ENCODE results near the gene ANKS1B.

The ANKS1B gene

DNA sequence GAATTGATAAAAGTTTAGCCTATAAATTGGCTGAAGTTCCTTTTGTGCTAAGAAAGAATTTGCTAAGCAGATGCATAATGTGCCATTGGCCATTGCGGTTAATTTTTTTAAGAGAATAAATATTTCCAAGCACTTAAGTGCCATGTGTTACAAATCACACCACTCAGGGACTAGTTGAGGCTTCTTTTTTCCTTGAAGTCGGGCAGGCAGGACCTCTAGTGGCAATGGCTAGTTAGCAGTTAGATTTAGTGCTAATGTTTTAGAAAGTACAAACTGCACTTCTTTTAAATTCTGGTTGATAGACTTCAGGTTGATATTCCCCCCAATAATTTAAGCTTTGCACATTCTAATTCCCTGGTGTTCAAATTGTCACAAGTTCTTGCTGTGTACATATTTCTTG is 1045.4 kb downstream of the ANKS1B start:
- DNase-seq (ENCODE audit: low spot score) = no peak

DNA sequence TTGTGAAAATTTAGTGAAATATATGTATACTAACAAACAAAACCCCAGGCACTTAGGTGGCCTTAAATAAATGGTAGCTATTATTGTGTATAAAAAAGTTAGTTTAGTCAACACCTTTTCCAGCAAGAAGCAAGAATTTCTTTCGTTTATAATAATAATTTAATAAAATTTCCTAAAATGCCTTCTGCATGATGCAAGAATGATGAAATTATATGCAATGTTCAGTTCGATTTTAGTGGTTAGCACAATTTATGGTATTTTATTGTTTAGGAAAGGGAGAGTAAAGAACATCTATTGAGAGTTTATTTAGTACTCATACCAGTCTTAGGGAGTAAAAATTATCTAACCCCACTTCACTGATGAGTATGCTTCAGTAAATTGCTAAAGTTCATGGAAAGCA is 1048.9 kb downstream of the ANKS1B start:
- DNase-seq (ENCODE audit: low spot score) = no peak

GRCh38 chr12:98922871-98923270 is 1061.9 kb downstream of the ANKS1B start:
- DNase-seq (ENCODE audit: low spot score) = no peak

DNA sequence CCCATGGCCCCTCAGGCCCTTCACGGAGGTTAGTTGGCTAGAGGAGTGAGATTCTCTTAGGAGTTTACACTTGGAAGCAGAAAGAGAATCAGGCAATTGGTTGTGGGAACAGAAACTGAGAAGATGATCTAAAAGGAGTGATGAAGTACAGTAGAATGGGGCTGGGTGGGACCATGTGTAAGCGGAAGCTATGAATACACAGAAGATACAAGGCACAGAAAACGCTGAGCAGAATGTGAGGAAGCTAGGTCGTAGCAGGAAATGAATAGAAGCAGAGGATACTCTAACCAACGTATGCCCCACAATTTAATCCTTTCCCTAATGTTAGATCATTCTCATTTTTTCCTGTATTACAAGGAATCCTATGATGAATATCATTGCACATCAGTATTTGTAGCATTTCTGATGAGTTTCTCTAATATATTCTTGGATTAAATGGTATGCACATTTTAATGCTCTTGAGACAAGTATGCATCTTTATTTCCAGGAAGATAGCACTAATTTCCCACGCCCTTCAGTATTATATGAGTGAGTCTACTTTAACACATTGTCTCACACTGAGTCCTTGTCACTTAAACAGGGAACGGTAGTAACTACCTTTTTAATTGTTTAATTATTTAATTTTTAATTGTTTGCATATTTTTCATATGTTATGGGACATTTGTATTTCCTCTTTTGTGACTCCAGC is 1066.4 kb downstream of the ANKS1B start:
- DNase-seq (ENCODE audit: low spot score) = no peak

GRCh38 chr12:98916106-98916505 is 1068.6 kb downstream of the ANKS1B start:
- no peak for DNase-seq (ENCODE audit: low spot score)

- DNase-seq (ENCODE audit: low spot score) = no peak
Observed at GRCh38 chr12:98912401-98912974, 1072.2 kb downstream of the ANKS1B start.

DNA sequence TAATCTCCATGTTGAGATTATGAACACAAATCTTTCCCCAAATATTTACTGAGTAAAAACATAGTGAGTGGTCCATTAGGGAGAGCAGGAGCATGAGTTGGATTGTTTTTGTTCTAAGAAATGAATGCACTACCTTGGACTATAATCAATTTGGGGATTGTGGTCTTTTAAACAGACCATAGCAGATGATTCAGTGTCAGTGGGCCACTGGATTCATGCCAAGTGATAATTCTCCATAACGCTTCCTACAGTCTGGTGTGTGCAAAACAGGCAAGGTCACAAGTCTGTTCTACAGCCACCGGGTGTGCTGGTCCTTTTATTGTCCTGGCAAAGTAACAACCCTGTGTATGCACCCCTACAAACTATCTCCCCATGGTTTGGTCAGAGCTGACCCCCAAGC is 1073.3 kb downstream of the ANKS1B start:
- no peak for DNase-seq (ENCODE audit: low spot score)

- no peak for DNase-seq (ENCODE audit: low spot score)
Observed at GRCh38 chr12:98909746-98910145, 1075.0 kb downstream of the ANKS1B start.

DNA sequence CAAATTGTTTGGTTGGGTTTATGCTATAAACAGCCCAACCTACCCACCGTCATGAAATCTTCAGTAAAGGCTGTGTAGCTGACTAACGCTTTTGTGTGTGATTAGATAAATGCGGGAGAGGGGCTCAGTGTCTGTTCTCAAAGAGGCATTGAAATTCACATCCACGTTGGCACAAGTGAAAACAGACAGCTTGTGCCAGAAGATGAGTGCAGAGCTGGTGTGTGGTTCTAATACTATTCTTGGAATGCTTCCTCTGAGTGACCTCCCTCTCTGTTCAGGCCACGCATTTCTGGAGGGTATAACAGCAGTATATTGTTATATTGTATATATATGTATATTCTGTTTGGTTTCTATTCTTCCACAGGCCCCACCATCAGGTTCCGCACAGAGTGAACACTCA is 1075.9 kb downstream of the ANKS1B start:
- no peak for DNase-seq (ENCODE audit: low spot score)

GRCh38 chr12:98903875-98904274 is 1080.9 kb downstream of the ANKS1B start:
- DNase-seq (ENCODE audit: low spot score) = no peak

DNA sequence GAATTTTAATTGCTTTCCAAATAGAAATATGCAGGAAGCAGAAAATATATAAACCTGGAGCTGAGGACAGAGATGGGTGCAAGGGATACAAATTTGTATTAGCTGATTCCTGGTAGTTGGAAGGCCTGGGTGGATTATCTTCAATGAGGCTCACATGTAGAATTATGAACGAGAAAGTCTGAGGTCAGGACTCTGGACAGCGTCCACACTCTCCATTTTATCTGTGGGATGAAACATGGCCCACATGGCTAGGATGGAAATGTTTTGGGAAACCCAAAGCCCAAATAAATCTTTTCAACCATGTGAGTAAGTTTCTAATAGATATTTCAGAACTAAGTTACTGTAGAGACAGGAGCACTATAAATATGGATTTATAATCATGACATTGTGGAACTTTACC is 1083.5 kb downstream of the ANKS1B start:
- DNase-seq (ENCODE audit: low spot score) = no peak

- no peak for DNase-seq (ENCODE audit: low spot score)
Observed at GRCh38 chr12:98896938-98897337, 1087.8 kb downstream of the ANKS1B start.

GRCh38 chr12:98895086-98895651 is 1089.6 kb downstream of the ANKS1B start:
- DNase-seq (ENCODE audit: low spot score) = no peak

DNA sequence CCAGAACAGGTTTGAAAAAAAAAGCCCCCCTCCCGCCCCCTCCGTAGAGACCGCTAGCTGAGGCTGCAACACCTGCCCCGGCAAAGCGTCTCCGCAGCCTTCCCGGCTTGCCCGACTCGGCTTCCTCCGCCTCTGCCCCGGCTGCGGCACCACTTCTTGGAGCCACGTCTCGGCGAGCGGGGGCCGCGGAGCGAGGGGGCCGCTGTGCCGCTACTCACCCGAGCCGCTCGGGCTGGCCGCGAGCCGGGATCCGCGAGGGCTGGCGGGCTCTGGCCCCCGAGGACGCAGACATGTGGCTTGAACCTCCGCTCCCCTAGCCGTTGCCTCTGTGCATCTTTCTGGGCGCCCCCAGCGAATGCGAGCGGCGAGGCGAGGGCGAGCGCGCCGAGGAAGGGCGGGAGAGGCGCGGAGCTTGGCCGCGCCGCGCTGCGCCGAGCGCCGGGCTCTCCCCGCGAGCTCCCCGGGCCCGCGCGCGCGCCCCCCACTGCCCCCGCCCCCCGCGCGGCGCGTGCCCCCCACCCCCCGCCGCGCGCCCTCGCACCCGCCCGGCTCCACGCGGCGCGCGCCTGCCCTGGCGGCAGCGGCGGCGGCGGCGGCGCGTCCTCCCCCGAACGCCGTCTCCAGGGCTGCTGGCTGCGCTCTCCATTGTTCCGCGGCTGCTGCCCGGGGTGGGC is 1090.2 kb downstream of the ANKS1B start:
- DNase-seq (ENCODE audit: low spot score) = no peak

DNA sequence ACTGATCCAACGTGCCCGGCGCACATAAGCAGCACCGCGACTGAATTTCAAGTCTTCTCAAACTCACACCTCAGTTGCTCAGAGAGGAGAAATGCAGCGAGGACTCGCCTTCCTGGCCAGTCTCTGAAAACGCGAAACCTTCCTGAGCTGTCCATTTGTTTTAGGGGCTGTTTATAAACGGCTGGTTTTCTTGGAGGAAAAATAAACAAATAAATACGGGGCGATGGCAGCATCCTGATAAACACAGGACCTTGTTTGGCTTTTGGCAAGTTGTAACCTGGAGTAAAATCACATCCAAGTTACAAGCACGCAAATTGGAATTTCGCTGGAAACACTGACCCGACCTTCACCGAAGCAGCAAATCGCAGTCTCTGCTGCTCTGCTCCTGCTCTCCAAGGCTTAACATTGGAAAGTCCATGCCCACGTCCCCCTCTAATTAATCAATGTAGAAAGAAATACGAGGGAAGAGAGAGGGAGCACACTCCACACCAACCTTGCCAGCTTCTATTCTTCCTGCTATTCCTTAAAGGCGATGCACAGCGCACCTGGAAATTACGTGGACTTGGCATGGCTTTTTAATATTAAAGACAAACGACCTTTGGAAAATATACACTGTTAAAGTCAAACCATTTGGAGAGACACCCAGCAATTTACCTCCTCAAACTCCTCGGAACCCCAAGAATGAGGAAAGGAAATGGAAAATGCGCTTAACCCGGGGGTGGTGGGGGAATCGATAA is 1090.9 kb downstream of the ANKS1B start:
- no peak for DNase-seq (ENCODE audit: low spot score)

DNA sequence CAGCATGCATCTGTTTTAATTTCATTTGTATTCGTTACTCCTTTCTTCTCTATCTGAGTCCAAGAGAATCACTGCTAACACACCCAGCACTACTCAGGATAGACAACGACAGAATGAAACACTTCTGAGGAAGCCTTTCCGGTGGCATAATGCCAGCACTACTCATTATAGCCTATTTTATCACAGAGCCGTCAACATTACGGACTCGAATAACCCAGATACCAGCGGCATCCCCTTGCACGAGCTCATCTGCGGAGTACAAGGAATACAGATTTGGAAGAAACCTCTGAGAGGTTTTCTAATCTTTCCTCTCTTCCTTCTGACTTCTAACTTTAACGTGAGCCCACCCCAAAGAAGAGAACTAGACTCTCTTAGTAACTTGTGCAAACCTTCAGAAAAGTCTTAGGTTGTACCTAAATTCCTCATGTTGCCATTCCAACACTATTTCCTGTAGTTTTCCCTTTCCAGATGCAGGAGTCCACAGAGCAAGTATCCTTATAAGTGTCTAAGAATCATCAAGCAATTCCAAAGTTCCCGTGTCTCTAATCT is 1091.5 kb downstream of the ANKS1B start:
- DNase-seq (ENCODE audit: low spot score) = no peak

DNA sequence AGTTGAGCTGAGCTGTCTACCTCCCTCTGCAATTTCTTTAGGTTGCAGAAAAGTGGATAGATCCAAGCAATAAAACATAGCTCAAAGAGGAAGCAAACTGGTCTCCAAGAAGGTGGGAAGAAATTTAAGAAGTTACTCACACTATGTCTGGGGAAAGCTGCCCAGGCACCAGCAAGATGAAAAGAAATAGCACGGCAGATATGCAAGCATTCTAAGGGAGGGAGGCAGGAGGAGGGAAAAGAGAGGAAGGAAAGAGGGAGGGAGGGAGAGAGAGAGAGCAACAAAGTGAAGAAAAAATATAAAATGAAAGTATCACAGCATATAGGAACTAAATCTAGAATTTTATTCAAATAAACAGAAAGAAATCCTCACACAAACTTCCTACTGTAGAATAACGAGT is 1099.0 kb downstream of the ANKS1B start:
- no peak for DNase-seq (ENCODE audit: low spot score)

DNA sequence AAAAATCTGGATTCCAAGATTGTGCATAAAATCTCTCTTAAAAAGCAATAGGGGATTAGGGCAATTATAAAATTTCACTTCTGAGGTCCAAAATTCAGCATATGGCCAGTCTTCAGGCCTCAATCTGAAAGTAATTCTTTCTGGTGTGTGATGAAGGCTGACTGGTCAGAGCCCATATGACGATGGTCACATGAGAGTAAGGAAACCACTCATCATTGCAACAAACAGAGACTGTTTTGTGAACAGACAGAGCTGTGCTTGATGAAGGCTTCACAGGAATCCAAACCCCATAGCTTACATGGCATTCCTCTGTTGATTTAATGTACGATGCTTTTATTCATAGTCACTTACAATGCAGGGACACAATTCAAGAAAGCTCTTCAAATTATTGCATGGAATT is 1101.5 kb downstream of the ANKS1B start:
- no peak for DNase-seq (ENCODE audit: low spot score)

GRCh38 chr12:98882526-98882925 is 1102.2 kb downstream of the ANKS1B start:
- DNase-seq (ENCODE audit: low spot score) = no peak

- no peak for DNase-seq (ENCODE audit: low spot score)
Observed at GRCh38 chr12:98873776-98874175, 1111.0 kb downstream of the ANKS1B start.

- DNase-seq (ENCODE audit: low spot score) = no peak
Observed at GRCh38 chr12:98870504-98870903, 1114.2 kb downstream of the ANKS1B start.

DNA sequence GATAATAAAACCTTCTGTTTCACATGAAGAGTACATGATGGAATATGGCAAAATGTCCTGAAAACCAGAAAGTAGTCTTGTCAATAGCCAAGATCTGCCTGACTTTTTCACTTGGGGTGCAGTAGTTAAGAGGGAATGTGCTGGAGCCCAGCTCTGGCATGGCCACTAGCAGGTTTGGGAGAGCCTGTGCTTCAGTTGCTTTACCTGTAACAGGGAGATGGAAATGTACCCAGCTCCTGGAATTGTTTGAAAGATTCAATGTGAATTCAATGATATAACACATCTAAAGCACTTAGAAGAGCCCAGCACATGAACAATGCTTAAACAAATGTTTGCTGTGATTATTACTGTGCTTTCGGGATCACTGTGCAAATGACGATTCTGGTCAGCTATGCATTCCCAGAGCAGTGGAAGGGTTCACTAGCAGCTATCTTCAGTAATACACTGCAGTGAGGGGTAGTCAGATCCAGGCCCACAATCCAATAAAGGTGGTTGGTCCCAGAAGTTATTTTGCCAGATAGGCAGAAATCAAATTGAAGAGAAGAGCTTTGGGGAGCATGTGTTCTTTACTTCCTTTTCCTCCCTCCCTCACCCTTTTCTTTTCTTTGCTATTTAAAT is 1114.7 kb downstream of the ANKS1B start:
- no peak for DNase-seq (ENCODE audit: low spot score)

Measured in CD4-positive, alpha-beta T cell treated with Interleukin-15 for 4 hours (primary cell).